HG03460 (cell line): ENCODE measurements around the gene WDFY4.

ENCODE experiments used
- ATAC-seq: cut with Tn5 transposase; IDR thresholded peaks from one replicate; pipeline ENCODE4 v1.9.1; 2021; ENCODE audit not compliant: unreplicated experiment

Gene WDFY4

DNA sequence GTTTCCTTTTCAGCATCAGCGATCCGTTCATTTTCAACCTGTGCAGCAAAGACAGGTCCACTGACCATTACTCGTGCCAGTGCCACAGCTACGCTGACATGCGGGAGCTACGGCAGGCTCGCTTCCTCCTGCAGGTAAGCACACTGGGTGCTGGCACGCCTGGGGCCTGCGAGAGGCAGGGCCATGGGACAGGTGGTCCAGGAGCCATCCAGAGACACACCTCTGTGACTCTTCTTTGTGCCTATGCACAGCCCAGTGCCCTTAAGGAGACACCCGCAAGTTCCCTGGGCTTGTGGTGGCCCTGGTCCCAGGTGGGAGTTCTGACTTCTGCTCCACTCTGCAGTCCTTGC lies 212.7 kb downstream of the WDFY4 start:
- no peak for ATAC-seq

DNA sequence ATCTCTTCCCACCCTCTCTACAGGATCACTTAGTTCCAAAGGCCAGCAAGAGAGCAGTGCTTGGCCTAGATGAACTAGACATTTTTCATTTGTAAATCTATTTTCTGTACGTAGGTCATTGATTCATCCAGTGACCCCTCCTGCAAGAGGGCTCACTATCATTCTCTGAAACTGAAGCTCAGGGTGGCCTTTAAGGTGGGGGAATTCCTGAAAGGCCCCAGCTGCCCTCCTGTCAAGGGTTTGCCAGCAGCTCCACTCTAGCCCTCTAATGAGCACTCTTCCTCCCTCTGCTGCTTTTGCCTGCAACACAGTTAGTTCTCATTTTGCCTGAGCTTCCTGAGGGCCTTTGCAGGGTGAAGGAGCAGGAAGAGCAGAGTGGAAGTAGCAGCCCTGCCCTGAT lies 213.8 kb downstream of the WDFY4 start:
- ATAC-seq = no peak

DNA sequence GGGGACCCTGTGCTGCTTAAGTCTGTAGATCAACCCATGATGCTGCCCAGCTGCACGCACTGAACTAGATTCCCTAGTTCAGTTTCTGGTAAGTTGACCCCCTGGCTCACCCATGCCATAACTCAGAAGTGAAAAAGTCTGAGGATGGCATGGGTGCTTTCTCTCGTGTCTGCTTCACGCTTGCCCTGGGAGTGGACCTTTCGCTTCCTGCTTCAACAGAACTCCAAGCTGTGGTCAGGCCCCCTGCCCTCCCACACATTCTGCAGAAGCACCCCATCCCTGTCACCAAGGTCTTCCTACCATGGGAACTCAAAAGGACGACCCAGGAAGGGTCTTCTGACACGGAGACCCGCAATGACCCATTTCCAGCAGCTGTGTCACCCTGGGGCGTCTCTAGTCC lies 215.1 kb downstream of the WDFY4 start:
- ATAC-seq = no peak

DNA sequence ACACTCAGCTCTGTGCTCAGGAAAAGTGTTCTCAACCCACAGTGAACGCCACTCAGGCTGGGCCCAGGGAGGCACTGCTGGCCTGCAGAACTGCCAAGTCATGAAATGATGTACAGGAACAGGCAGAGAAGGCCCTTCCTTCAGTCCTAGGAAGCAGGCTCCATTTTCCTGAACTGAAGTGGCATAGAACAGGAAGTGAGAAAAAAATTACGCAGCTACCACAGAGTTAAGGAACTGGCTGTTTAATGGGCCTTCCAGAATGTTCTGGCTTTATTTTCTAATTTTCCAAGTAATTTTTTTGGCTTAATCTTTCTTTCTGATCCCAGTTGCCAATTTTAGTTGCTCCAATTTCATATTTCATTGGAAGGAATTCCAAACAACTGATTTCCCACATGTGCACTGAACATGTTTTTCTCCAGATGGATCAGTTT lies 215.7 kb downstream of the WDFY4 start:
- ATAC-seq = no peak

DNA sequence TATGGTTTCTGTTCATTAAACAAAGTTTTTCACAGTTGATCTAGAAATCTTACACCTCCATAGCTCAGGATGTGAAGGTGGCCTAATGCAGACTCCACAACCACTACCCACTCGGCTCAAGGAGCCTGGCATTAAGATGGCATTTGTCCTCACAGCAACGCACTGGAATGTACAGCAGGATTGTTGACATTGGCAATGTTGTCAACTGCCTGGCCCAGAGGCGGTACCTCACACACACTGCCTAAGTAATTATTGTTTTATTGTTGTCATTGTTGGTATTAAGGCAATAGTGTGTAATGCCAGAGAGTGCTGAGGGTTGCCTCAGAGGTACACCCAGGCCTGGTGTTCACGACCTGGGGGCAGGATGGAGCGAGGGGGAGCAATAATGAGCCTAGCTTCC lies 216.6 kb downstream of the WDFY4 start:
- ATAC-seq = no peak

DNA sequence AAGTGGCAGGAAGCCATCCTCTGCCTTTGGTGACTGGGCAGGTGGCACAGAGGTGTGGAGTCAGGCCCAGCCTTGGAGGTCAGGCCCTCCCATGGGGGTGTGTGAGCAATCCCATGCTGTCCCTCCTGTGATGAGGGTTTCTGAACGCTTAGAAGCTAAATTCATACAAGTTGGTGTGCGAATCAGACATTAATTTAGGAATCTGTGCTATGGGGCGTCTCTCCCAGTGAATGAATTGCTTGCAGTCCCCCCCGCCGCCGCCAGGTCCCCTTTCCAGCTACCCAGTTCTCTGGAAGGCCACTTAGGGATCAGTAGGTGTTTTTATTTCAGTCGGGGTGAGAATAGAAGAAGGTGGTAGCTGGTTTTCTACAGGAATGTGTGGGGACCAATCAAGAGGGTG lies 217.4 kb downstream of the WDFY4 start:
- no peak for ATAC-seq

DNA sequence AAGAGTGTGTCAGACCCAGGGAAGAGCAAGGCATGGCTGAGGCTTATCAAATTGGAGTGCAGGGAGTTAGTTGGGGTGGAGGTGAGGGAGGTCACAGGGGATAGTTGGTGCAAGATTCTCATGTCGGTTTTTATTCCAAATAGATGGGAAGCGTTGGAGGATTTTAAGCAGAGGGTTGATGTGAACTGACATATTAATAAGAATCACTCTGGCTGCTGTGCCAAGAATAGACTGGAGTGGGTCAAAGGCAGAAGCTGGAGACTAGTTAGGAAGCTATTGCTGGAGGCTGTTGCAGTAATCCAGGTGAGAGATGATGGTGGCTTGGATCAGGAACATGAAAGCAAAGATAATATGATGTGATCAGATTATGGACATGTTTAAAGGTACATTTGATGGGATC lies 218.5 kb downstream of the WDFY4 start:
- no peak for ATAC-seq

DNA sequence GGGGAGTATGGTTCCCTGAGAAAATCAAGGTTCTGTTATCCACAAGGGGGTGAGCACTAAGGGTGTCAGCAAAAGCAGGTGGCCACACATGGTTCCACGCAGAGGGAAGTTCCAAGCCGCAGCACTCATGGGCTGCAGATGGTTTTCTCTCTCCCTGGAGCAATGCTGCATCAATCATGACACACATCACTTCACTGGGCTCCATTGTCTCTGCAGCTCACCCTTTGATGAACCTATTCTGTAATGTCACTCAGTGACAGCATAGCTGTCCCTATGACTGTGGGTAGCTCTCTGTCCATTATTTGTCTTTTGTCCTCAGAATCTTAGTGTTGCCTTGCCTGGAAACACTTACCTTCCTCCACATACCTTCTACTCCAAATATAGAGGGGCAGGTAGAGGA lies 220.2 kb downstream of the WDFY4 start:
- ATAC-seq = no peak

DNA sequence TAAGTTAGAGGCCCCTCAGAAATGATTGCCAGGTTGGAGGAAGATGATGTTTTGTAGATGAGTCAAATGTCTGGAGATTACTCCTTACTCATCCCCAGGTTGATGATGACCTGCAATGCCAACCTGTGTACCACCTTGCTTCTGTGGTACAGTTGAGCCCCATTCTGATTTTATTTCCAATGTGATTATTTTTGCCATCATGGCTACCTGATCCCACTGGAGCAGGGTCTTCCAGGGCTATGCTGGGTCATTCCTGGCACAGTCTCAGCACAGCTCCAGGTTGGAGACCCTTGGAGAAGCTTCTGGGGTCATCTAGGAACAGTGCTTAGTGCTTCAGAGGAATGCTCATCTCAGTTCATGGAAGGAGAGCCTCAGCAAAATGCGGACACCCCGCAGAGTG lies 220.6 kb downstream of the WDFY4 start:
- ATAC-seq = no peak

DNA sequence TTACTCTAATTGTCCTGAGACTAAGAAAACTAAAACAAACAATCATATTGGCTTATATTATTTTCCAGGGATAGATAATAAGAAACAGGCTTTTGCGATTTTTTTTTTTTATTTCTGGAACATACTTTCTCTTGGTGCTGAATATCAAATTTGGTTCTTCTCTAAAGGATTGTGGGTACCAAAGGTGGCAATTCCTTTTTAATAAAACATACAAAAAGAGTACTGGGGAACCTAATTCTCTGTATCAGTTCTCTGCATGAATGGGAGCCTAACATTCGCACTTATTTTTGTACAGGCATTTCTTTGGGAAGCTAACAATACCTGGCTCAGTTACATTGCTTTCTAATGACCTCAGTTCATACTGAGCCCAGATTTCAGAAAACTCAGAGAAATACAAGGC lies 222.2 kb downstream of the WDFY4 start:
- no peak for ATAC-seq

DNA sequence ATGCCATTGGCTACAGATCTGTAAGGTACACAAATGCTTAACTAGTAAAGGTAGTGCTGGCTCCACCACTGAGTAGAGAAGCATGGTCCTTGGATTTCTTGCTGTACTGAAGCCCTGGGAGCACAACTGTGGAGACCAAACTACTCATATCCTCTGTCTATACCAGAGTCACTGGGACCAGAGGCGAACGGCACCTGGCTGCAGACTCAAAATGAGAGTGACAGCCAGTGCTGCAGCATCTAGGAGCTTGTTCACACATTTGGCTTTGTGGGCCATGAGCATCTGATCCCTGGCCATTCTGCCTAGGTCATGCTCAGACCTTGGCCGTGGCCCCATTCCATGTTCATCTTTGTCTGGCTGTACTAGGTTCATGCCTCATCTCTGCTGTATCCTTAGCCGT lies 223.1 kb downstream of the WDFY4 start:
- no peak for ATAC-seq

DNA sequence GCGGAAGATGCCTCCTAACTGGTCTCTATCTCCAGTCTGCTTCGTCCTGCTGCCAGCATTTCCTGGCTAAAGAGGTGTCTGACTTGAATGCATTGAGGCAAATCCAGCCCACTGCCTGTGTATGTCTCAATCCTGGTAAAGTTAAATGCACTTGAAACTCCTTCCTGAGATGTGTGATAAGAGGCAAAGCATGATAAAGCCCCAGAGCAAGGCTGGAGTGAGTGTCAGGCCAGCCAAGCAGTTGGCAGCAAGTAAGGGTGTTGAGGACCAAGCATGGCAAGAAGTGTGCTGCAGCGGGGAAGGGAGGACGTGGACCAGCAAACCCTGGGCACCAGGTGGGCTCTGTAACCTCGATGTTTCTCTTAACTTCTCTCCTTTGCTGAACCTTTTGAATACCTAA lies 225.9 kb downstream of the WDFY4 start:
- no peak for ATAC-seq

DNA sequence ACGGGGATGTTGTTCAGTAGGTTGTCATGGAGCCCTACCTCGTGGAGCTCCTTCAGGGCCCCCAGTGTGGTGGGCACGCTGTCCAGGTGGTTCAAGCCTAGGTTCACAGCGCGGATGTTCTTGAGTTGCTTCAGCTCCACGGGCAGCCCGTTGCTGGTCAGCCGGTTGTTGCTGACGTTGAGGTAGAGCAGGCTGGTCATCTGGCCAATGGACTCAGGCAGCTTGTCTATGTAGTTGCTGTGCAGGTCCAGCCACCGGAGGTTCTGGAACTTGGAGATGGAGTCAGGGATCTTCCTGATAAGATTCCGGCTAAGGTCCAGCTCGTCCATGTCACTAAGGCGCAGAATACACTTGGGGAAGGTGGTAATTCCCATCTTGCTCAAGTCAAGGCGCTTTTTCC lies 229.0 kb downstream of the WDFY4 start:
- no peak for ATAC-seq

DNA sequence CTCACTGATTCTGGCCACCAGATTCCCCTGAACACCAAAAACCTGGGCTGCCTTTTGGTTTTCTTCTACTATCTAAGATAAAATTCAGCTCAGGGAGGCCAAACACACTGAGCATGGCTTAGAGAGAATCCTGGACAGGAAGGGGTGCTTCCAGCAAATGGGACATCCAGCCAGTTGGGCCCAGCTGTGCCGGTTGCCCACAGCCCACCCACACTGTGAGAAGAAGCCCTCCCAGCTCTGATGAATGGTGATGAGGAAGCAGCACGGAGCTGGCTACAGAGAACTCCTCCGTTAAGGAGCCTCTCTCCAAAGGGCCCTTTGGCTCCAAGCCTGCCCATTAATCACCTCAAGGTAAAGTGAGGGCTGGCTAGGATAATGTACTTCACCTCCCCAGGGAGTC lies 239.1 kb downstream of the WDFY4 start:
- ATAC-seq = no peak

DNA sequence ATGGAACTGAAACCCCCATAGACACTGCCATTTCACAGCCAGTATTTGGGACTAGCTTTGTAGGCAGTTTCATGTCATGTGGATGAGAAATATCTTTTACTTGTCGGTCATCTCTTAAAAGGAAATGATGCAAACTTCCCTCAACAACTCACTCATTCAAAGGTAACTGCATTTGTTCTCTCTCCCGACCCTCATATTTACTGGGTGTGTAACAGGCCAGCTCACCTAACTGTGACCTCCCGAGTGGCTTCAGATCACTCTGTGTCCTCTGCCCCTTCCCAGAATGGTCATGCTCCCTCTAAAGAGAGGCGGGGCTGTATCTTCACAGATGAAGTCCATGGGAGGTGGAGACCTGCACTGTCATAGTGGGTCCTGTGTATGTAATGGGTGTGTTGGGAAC lies 240.3 kb downstream of the WDFY4 start:
- ATAC-seq = no peak

DNA sequence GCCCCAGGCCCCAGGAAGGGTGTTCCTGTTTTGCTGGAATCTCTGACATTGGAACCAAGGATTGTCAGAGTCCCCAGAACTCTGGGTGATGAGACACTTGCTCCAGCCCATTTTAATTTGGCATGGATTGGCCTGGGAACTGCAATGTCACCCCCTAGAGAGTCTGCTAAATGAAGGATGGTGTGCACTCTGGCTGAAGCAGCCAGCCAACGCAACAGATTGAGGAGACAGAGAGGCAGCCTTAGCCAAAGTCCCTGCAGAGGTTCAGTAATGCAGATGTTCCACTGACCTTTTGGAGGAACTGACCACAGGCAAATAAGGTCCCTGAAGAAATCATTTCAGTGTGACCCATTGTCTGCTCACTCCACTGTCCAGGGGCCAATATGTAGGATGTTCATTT lies 241.6 kb downstream of the WDFY4 start:
- ATAC-seq = no peak

DNA sequence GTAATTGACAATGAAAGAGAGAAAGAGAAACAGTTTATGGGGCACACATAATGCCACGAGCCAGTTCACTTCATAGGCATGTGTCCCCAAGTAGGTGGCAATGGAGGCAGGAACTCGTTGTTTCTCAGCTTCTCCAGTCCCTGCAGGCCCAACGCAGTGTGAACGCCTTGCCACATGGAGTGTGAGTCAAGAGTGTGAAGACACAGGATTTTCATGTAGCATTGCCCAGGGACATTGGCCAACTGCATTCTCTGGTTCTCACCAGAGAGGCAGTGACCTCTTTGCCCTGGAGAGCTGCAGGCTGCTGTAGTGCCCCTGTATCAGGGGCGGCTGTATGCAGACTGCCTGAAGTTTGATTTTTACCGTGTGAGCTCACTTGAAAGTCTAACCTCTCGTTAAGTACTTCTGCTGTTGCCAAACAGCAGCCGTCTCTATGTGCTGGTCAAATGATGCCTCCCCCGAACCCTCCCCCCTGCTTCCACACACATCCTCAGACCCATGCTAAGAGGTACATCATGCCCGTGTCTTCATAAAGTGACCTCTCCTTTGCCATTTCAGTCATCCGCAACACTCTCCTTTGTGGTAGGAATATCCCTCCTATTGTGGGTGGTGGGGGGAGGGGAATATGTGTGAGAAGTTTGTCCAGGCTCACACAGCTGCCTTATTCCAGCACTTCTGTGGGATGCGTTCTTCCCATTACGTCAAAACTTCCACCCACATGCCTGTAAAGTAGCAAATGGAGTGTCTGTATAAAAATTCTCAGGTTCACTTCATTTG lies 242.3 kb downstream of the WDFY4 start:
- no peak for ATAC-seq

DNA sequence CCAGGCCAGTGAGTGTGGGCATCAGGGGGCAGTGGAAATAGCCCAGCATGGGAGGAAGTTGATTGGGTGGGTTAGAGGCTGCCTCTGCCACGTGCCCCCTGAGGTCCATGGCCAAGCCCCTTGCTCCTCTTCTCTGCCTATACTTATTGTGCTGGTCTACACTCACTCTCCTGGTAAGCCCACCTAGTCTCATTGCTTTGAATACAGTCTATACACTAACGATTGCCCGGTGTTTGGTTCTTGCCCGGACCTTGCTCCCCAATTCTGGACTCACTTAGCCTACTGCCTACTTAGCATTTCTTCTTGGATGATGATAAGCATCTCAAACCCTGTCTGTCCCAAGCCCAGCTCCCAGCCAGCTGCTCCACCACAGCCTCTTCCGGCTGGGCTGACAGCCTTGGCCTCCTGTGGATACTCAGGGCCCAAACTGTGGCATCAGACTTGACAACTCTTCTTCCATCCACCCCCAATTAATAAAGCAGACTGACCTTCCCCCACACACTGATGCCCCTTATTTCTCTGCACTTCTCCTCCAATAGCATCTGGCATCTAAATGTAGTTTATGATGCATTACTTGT lies 244.8 kb downstream of the WDFY4 start:
- no peak for ATAC-seq

DNA sequence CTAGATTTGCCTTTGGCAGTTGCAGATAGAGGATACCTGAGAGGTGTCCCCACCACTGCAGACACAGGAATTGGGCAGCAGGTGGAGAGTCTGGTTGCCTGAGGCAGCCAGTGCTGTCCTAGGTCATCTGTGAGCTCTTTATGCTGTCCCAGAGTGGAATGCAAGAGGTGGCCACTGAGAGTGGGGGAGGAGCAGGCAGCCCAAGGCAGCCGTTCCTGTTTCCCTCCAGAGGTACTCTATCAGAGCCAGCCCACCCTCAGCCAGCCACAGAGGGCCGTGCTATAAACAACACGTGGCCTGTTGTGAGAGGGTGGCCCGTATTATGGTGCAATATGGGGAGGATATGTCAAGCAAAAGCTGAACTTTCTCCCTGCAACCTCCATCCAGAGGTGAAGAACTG lies 246.5 kb downstream of the WDFY4 start:
- ATAC-seq = no peak

DNA sequence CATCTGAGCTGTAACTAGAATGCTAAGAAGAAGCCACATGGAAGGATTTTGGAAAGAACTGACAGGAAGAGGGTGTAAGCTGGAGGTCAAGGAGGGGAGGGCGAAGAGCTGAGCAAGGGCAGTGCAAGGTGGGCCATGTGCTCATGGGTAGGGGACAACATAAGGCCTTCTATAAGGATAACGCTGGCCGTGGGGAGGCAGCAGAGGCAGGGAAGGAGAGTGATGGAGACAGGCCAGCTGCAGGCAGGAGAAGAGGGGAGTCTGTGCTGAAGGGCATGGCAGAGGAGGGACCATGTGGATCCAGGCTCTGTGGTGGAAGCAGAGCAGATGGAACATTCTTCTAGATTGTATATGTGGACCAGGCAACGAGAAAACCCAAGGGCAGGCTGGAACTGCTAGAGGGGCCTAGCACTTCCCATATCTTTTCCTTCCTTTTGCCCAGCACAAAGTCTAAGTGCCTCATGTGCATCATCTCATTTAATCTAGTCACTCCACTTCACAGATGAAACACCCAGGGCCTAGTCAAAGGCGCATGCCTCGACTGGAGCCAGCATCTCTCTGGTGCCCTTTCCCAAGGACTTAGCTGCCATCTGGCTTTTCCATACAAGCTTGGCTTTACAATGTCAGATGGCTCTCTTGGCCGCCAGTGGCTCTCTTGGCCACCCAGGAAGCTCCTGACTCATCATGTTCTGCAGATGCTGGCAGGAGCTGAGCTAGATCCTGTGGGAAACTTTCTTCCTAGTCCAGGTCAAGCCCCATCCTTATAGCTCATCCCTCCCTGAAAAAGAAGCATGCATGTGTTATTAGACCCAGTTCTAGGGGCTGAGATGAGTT lies 248.4 kb downstream of the WDFY4 start:
- ATAC-seq = no peak

DNA sequence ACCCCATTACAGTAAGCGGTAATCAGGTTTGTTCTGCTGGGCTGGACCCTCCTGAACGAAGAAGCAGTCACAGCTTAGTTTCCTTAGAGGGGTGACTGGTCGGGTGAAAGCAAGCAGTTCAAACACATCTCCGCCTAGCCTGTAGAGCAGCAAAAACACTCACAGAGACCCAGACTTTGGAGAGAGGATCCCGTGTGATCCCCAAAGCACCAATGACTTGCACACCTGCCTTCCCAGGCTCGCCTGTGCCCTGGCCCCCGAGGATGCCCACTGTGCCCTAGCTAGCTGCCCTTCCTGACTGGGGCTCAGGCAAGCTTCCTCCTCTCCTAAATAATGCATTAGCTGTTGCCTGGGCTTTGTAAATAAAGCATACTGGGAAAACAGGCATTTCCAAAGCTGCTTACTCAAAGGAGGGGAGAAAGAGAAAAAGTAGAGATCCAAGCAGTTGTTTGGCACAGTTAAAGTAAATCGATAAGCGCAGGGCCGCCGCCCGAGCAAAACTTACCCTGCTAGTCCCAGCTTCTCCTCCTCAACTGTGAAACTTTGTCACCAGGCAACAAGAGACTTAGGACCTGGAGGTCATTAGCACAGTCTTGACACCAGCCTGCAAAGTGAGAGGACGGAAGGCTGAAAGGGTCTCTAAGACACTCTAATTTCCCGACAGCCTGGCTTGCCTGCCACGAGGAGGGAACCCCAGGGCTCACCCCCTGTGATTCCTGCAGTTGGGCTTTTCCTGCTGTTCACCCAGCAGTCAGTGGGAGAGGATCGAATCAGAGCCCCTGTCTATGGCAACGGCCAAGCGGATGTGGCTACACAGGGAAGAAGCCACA lies 250.2 kb downstream of the WDFY4 start:
- no peak for ATAC-seq
